T1000 (cell line): ENCODE data around the gene RAP2A.

ENCODE experiments used
- DNase-seq: peaks from one replicate; lab custom pipeline; 2025; ENCODE audit warnings: mixed read lengths; lab: John Stamatoyannopoulos, UW

The RAP2A gene

DNA sequence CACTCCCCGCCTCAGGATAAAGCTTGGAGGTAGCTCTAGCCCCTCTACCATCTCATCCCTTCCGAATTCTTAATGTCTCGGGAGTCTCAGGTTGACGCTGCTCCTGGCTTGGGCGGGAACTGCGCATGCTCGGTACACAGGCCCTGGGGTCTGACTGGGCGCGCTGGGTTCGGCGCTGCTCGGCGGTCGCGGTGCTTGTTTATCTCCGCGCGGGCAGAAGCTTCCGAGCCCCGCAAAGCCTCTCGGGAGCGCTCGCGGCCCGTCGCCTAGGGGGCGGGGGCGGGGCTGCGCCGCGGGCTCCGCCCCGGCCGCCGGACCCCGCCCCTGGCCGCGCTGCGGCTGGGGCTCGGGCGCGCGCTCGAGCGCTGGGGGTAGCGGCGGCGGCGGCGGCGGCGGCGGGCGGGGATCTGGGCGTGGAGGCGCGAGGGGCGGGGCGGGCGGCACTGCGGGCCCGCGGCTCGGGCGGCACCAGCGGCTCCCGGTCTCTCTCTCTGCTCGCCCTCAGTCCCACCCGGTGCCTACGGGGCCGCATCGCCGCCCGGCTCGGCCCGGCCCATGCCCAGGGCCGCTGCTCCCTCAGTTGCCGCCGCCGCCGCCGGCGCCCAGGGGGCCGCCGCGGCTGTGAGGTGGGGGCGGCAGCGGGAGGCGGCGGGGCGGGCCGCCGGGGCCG, at the start of gene RAP2A:
Gene RAP2A, plus strand, starts transcription at position 443 of the 670 bp plus-strand sequence. CDS start 302 bp downstream, outside the sequence.
- DNase-seq = peak; percentile 65

- DNase-seq = no peak
Measured at GRCh38 chr13:97384371-97384770, 49.6 kb upstream of the RAP2A start.

DNA sequence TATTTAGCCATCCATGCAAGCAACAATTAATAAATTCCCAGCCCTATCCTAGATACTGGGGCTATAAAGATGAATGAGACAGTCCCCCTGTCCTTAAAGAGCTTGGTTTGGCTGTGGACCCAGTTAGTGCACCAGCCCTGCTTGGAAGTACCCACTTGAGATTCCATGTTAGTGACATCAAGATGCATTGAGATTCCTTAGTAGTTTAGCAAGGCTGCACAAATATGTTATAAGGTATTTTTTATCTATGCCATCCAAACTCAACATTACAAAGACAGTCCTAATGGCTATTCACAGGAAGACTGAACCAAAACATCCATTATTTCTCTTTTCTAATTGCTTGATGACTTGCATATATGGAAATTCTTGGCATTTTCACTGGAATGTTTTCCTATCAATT, 48.8 kb upstream of the RAP2A start:
- no peak for DNase-seq

DNA sequence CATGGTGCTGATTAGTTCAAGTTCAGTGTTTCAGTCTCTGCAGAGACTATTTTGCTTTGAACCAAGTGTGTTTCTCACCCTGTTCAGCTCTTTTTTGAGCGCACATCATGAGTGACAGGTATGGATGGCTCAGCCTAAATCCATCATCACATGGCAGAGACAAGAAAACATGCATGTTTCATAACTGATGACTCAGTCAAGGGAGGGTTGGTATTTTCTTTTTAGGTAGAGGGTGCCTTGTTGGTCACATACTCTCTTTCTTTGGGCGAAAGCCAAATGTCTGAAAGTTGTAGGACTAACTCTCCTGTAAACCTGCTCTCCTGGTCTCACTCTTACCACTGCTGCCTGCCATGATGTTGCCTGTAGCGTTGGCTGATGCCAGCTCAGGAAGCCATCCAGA, 48.1 kb upstream of the RAP2A start:
- no peak for DNase-seq

DNA sequence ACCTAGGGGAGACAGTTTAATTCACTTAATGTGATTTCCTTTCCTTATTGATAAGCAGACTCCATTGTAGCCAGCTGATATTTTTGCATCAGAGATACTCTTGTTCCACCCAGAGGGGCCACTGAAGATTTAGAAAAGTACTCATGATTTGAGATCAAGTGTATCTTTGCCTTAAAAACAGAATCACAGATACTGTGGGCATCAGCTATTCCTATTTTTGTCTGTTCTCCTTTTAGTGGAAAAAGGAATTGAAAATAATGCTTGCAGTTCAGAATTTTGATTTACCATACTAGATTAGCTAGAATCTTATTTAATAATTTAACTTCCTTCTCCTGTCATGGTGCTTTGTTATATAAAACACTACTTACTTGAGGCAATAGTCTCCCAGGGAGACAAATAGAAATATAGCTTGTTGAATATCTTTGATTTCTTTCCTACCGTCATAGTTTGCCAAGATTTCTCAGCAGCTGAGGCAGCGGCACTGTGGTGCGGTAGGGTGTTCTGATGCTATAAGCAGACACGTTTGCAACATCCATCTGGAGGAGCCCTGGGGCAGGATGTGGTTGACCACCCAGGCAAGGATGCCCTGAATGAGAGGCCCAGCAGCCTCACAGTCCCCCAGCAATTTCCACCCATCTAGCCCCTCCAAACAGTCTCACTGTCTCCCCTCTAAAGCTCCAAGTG, 47.0 kb upstream of the RAP2A start:
- no peak for DNase-seq

DNA sequence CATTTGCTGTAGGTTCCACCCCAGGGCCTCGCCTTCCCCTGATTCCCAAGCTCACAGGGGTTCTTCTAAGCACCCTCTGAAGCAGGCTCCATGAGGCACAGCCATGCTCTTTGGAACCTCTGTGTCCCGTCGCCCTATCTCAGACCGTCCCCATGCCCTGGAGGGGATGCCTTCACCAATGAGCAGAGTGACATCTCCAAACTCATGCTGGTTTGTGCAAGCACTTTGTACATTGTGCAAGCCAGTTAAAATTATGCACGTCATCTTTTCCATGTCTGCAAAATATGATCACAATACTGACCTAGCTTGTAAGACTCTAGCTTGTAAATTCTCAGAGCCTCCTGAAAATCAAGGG, 46.5 kb upstream of the RAP2A start:
- no peak for DNase-seq

GRCh38 chr13:97387890-97388289, 46.1 kb upstream of the RAP2A start:
- DNase-seq = no peak

DNA sequence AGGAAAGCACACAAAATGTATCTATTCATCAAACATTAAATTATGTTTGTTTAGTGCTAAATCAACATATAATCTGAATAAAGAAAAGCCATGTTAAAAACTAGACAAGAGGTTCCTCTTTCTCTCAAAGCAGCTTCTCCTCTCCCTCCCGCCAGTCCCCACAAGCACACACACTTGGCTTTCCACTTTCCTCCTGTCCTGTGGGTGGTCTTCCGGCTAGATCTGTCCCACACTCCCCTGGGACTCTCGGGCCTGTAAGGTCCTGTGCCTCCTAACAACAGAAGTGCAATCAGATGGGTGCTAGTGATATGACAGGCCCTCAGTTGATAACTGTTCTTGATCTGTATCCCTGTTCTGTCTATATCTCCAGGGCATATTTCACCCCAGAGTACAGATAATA, 45.6 kb upstream of the RAP2A start:
- DNase-seq = no peak

- no peak for DNase-seq
Measured at GRCh38 chr13:97390941-97391600, 42.9 kb upstream of the RAP2A start.

DNA sequence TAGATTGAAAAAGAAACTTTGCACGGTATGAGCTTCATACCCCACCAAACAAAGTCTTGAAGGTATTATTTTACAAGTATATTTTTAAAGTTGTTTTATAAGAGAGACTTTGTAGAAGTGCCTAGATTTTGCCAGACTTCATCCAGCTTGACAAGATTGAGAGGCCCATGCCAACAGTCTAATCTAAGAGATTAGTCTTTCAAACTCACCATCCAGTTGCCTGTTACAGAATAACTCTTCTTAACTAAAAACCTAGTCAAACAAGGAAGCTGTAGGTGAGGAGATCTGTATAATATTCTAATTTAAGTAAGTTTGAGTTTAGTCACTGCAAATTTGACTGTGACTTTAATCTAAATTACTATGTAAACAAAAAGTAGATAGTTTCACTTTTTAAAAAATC, 41.9 kb upstream of the RAP2A start:
- no peak for DNase-seq

DNA sequence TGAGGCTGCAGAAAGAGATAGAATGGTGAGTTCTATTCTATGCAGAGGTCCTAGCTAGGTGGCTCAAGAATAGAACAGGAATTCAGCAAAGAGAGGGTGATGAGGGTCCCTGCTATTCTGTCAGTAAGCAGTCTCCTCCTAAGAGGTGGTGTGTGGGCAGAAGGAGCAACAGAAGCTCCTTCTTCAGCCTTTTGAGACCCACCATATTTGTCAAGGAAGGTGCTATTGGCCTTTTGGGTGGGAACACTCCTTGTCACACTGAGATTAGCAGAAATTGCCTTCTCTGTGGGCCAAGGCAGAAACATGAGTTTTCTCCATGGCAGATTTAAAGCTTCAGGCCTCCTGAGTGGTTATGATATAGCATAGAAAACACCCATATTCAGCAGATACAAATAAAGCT, 39.4 kb upstream of the RAP2A start:
- DNase-seq = no peak

DNA sequence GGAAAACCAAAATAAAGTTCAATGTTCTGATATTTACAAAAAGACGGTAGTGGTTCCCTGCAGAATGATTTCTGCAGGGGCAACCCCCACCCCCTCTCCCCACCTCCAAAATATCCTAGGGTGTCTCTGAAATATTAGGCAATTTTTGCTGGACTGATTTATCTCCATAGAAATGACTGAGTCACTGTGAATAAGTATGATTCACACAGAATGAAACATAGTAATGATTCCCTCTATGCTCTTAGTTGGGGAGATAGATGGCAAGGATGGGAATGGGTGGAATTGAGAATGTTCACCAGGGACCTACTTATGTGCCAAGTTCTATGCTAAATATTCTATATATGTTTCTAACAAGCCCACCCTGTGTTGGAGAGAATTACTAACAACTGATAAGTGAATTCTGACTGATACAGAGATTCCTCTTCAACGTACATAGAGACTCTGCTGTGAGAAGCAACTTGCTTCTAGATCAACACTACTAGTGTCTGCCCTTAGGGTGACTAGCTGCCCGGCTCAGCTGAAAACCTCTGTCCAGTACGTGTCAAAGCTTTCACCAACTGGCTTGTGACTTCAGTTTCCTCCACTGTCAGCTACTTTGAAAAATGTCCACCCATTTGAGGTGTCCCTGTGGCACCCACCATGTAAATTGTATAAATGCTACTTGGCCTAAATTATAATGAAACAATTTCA, 38.4 kb upstream of the RAP2A start:
- no peak for DNase-seq

- DNase-seq = no peak
Measured at GRCh38 chr13:97397267-97397666, 36.7 kb upstream of the RAP2A start.

- DNase-seq = no peak
Measured at GRCh38 chr13:97401421-97401820, 32.5 kb upstream of the RAP2A start.

GRCh38 chr13:97403893-97404750, 29.8 kb upstream of the RAP2A start:
- DNase-seq = no peak

DNA sequence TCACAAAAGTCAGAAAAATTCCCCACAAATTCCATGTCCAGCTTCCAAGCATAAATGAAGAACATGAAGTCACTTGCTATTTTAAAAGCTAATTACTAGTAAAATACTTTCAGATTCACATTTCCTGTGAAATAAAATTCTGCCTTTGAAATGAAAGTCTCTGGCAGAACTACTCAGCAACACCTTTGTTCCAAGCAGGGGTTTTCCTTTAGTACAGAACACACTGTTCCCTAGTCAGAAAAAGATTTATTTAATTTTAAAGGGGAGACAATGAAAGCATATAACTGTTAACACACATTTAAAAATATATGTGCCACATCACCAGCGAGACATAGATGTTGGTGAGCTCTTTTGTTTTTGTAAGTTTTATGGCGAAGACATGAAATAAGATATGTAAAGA, 26.4 kb upstream of the RAP2A start:
- DNase-seq = no peak

DNA sequence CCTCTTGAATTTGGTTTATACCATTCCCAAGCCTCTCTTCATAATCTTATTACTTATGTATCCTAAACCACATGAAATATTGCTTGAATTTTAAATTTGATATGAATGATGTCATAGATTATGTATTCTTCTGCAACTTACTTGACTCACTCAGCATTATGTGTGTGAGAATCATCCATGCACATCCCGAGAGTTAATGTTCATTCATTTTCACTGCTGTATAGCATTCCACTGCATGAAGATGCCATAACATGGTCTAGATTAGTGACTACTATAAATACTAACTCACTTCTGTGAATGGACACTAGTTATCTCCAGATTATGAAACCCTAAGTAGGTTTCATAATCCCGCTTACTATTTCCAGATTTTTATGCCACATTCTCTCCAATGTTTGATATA, 25.0 kb upstream of the RAP2A start:
- DNase-seq = no peak

DNA sequence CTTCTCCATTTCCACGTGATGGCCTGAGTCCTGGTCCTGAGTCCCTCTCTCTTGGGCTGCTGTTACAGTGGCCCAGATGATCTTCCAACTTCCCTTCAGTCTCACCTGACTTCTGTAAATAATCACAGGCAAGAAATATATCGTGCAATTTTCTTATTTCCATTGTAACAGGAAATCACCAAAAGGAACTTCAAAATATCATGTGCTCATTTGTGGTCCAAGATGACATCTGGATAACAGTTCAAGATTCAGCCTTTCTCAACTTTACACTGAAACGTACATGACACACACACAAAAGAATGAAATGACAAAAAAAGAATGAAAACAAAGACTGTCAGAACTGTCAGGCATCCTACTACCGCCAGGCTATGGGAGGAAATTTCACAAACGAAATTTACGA, 22.0 kb upstream of the RAP2A start:
- DNase-seq = no peak

GRCh38 chr13:97413694-97414093, 20.3 kb upstream of the RAP2A start:
- no peak for DNase-seq

DNA sequence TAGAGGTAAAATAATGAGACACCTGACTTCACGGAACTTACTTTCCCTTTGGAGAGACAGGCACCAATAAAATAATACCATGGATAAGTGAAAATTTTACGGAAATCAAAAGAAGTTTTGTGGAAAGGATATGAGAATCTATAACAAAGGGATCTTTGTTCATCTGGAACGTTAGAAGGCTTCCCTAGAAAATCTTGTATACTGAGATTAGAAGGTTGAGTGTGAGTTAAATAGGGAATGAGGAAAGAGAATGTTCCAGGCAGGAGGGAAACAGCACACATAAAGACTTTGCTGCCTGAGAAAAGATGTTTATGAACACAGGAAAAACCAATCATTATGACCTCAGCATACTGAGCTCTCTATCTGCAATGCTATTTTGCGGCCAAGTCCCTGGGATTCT, 19.6 kb upstream of the RAP2A start:
- DNase-seq = no peak

DNA sequence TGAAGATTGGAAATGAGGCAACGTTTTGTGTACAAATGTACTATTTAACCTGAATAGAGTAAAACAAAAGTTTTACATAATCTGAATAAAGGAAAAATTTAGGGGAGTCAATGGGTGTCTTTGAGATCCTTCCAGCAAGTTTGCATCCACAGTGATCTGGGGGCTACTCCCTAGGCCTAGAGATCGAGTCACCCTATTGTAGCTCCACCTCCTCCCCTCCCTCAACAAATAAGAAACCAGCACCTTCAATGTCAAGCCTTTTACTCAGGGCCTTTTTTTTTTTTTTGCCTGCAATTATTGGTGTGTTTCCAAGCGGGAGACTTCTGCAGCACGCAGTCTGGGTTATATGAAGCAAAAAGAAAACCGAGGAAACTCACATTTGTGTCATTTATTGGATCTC, 16.3 kb upstream of the RAP2A start:
- DNase-seq = no peak
